ENCODE measurements around the gene DUSP22.

The DUSP22 gene

DNA sequence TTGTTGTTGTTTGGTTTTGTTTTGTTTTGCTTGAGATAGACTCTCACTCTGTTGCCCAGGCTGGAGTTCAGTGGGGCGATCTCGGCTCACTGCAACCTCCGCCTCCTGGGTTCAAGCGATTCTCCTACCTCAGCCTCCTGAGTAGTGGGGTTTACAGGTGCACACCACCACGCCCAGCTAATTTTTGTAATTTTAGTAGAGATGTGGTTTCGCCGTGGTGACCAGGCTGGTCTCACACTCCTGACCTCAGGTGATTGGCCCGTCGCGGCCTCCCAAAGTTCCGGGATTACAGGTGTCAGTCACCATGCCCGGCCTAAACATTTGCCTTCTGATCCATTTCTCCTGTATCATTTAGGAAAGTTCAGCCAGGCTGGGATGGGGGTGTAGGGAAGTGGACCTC lies 17.7 kb downstream of the DUSP22 start:
- no peak for DNase-seq (ENCODE audit: low read depth)

DNA sequence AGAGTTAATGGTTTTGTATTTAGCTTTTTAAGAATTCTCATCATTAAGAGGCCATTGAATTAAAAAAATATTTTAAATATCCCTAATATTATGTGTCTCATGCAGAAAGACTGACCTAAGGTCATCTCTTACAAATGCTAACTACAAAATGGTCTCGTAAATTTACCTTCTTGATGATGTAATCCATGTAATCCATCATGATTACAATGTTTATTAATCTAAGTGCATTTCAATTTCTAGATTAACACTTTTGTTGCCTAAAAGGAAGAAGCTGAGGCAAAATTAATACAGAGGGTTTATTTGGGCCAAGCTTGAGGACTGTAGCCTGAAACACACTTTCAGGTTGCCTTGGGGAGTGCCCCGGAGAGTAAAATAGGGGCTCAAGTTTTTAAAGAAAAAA lies 18.4 kb downstream of the DUSP22 start:
- DNase-seq (ENCODE audit: low read depth): no peak

DNA sequence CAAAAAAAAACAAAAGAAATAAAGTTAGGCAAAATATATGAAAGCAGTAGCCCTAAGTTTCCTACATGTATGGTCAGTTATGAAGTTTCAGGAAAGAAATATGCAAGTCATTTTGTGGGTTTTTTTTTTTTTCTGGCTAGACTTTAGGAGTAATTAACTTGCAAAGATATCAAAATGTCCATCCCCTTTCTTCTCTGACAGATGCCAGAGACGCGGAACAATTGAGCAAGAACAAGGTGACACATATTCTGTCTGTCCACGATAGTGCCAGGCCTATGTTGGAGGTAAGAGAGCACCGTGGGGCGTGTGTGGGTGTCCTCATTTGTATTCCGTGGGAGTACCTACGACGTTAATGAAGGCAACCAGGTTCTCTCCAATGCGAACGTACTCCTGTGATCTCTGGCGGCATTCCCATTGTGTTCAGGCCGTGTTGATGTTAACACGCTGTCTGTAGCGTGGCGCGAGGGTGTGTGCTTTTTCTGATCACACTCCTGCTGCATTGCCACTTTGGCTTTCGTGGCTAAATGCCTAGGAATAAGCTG lies 19.5 kb downstream of the DUSP22 start:
- DNase-seq (ENCODE audit: low read depth): no peak

DNA sequence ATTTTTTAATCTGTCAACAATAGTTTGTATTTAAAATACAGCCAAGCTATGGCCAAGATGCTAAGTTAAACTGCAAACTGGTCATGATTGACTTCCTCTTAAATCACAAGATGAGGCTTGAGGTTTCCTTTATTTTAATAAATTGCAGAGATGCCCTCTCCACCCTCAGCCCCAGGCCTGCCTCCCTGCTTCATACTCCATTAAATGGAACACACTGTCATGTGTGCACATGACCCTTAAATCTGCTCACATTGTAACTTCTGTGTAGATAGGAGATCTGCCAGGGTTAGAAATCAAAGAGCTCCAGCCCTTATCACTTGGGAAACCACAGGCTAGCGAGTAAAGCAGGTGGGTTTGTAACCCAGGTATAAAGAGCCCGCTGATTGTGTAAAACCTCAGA lies 20.8 kb downstream of the DUSP22 start:
- no peak for DNase-seq (ENCODE audit: low read depth)

DNA sequence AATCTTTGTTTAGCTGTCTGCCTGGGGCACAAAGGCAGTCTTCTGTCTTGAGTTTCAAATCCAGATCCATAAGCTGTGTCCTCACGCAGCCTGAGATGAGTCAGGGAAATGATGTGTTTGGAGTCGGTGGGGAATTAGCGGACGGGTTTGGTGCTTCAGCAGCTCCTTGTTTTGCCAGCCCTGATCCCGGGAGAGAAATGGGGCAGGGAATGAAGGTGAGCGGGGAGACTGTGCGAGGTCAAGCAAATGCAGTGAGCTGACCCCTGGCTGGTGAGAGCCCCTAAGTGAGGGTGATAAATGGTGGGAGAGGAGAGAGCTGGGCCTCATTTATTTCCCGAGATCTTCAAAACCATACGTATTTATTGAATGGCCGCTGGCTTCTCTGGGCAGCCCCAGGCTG lies 21.6 kb downstream of the DUSP22 start:
- DNase-seq (ENCODE audit: low read depth): no peak

DNA sequence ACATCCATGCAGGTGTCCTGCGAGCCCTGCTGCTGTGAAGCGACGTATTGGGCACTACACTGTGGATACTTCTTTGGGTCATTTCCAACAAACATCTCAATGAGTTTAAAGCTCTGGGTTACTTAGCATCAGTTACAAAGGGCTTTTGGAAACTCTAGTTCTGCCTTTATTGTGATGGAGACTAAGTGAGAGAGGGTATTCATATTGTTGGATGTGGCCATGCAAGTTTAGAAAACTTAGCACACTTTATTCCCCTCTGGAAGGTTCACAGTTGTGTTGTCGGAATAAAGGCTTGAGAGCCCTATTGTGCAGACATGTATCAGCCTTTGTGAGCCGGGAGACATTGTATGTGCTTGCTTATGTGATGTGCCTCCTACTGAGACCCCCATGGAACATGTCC lies 22.1 kb downstream of the DUSP22 start:
- no peak for DNase-seq (ENCODE audit: low read depth)

DNA sequence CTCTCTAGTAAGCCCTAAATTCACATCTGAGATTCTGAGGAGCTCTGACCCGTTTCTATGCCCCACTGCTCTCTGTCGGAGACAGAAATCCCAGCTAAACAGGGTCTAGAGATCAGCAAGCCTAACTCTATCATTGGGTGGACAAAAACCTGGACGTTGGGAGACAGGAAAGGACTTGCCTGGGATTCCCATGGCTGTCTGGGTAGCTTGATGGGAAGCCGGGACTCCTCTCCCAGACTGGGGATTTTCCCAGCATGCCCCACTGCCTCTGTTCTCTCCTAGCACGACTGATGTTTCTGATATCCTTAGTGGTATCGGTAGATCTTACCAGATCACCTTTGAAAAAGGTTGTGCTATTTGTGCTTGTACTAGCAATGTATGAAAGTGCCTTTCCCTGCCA lies 22.9 kb downstream of the DUSP22 start:
- no peak for DNase-seq (ENCODE audit: low read depth)

DNA sequence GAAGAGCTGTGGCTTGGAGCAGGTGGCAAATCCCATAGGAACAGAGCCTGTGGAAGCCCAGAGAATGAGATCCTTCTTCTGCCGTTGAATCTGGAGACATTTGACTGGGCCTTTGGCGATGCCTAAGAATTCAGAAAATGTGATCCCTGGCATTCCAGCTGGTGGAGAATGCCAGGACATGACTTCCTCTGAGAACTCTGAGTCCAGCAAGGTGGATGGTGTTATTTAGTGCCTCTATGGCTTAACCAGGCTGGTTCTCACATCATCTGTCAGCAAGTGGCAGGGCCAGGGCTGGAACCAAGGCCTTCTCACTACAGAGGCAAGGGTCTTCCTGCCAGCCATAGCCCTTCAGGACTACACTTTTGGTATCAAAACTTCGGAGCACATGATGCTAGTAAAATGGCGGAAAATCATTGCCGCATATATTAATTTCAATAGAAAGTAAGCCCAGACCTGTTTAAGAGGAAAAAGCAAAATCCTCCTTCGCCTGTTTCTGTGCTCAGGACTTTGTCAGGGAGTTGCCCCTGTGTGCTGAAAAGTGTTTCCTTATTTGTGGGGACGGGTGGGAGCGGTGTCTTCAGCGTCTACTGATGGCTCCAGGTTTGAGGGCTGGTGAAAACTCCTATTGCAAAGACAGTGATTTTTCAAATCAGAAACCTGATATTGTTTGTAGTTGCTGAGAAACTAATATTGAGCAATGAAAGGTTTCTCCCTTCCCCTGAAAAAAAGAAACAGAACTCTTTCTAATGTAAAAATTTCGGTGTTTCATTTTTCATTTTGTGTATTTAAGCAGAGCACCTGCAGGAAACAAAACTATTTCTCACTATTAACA lies 23.9 kb downstream of the DUSP22 start:
- no peak for DNase-seq (ENCODE audit: low read depth)

DNA sequence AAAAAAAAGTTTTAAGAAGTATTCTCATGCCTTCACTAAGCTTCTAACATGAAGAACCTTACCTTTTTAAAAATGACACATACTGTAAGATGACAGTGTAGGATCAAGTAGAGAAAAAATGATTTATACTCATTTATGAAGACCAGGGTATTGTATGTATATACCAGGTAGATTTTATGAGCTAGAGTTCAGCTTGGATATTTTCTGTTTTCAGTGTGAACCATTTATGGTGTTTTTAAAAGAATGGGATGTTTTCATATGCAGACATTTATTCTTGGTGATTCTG lies 24.4 kb downstream of the DUSP22 start:
- DNase-seq (ENCODE audit: low read depth): no peak

DNA sequence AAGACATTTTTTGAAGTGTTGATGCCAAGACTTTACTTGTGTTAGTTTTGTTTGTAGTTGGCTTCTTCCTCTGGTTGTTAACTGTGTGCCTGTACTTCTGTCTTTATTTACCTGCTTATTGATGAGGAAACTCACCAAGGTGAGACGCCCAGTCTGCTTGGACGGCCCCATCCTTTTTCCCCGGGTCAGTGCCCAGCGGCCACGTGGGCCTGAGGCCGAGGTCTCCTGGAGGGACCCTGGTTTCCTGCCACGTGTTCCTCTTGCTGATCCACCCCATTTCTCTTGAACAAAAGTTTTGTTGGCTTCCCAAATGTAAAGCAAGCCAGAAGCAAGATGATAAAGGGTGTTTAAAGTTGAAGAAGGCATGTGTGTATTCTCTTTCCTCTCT lies 24.8 kb downstream of the DUSP22 start:
- DNase-seq (ENCODE audit: low read depth): no peak

DNA sequence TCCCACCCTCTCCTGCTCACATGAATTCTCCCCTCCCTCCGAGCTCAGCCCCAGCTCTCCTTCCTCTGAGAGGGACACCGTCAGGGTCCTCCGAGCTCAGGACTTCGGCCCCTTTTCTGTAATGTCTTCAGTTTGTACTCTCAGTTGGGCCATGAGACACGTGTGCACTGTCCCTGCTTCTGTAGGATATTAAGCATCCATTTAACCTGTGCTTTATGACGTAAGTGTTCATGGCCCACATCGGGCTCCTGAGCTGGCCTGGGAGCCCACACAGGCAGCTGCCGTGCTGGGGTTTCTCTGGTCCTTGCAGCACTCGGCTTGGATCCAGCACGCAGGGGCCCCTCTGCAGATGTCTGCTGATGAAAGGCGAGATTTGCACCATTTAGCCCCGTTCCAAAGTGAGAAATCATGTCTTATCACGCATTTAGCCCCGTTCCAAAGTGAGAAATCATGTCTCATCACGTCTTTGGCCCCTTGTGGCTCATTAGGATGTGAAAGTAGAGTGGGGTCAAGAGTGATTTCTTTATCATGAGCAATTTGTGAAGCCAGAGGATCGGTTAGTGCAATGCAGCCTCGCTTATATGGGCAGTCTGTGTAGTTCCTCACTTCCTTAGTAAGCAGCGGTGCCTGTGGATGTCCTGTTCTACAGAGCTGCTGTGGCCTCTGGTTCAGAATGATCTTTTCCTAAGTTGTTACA lies 25.3 kb downstream of the DUSP22 start:
- no peak for DNase-seq (ENCODE audit: low read depth)

DNA sequence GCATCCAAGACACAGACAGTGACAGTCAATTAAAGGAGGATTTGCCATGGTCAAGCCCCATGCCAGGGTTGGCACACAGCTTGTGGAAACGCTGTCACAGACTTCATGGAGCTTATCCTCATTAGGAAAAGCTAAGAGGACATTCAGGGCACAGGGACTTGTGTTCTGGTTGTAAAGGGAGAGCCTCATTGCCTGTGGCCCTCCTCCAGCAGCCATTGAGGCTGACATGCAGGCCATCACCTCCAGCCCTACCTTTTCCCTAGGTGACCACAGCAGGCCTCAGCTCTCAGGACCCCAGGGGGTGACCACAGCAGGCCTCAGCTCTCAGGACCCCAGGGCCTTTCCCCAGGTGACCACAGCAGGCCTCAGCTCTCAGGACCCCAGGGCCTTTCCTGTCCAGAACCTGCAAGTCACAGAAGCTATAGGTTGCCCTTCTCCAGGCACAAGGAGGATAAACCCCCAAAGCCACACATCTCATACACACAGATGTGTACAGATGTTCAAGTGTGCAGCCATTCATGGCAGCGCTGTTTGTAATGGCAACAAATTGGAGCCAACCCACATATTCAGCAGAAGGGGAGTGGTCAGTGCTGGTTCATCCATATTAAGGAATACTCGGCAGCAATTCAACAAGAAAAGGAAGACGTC lies 26.1 kb downstream of the DUSP22 start:
- DNase-seq (ENCODE audit: low read depth): no peak

DNA sequence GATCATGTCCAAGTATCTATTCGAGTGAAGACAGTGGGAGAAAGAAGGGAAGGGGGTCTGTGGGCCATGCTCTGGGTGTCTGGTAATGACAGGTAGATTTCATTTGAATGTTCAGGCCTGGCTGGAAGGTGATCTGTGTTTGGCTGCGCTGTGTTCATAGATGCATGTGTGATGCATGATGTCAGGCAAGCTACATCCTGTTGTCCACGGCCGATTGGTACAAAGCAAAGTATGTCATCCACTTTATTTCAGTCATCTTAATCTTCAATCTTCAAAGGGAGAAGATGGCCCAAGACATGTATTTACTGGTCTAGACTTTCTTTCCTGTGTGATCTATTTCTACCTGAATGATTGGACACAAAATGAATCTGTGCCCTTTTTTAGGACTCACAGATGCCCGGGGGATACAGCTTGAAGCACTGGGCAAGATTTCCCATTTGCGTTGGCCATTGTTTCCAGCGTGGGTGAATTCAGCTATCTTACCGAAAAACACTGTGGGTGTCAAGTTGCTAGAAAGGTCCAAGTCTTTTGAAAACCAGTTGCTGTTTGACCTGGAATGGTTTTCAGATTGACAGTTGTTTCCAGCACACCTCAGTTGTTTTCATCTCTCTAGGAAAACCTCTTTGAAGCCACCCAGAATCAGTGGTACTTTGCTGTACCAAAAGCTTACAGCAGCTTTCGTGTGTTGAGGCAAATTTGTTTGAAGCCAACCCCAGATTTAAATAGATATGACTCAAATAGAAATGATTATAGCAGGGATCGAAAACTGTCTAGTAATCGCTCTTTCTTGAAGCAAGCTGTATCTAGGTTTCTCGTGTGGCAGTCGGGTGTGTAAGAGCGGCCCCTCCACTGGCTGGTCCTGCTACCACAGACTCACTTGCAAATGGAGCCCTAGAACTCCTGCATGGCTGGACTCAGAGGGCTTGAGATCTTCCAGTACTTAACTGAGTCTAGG lies 27.2 kb downstream of the DUSP22 start:
- no peak for DNase-seq (ENCODE audit: low read depth)

DNA sequence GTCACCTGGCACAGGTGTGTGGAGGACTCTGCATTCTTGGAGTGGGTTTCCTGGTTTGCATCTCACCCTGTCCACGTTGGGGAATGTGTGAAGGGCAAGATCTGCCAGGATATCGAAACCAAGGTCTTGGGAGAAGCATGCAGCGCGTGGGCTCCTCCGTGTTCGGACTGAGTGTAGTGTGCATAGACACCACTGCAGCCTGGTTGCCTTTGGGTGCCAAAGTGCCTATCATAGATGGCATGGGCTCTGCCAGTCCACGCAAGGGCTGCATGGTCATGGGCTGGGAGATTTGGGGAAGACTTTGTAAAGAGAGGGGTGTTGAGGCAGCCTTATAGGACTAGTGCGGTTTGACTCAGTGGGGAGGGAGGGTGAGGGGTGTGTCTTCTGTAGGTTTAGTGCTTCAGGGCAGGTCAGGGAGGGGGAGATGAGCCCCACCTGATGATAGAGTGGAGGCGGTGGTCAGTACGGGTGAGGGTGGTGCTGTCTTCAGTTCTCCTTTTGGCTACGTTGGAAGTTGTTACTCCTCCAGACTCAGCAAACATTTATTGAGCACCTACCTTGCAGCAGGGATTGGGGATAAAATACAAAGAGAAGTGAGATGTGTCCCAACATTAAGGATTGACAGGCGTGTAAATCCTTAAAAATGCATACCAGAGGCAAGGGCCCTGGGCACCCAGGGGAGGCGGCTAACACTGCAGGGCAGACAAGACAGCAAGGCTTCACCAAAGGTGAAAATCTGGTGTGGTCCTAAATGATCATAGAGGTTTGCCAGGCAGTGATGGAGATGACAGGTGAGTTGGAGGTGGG lies 28.3 kb downstream of the DUSP22 start:
- DNase-seq (ENCODE audit: low read depth): no peak

DNA sequence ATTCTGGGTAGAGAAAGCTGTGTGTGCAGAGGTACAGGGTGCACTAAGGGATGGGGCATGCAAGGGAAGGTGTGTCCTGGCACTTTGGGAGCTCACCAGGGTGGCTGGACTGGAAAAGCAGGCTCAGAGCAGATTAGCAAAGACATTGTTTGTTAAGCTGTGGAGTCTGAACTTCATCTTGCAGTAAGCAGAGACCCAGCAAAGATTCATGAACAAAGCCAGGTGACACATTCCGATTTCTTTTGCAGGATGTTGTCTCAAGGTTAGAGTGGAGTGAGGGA lies 28.8 kb downstream of the DUSP22 start:
- DNase-seq (ENCODE audit: low read depth): no peak

DNA sequence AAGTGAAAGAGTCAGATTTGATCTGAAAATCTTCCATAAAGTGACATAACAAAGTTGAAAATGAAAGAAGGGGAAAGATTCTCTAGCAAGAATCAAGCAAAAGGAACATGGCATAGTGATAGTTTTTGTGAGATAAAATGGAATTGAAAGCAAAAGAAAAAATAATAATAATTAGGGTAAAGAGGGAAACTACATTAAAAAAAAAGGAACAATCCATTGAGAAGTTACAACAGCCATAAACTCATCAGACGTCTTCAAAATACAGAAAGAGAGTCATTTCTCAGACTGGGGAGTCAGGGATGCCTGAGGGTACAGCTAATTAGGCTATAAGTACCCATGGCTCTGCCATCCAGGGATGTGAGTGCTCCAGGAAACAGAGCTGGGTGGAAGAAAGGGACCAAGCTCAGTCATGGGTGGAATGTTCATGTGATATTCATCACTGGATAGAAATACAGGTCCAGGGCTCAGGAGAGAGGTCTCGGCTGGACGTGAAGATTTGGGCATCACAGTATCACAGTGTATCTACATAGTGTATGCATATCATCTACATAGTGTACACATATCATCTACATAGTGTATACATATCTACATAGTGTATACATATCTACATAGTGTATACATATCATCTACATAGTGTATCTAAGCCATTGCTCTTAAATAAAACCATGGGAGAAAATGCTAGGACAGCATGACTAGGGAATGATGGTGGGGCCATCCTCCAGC lies 29.4 kb downstream of the DUSP22 start:
- no peak for DNase-seq (ENCODE audit: low read depth)

DNA sequence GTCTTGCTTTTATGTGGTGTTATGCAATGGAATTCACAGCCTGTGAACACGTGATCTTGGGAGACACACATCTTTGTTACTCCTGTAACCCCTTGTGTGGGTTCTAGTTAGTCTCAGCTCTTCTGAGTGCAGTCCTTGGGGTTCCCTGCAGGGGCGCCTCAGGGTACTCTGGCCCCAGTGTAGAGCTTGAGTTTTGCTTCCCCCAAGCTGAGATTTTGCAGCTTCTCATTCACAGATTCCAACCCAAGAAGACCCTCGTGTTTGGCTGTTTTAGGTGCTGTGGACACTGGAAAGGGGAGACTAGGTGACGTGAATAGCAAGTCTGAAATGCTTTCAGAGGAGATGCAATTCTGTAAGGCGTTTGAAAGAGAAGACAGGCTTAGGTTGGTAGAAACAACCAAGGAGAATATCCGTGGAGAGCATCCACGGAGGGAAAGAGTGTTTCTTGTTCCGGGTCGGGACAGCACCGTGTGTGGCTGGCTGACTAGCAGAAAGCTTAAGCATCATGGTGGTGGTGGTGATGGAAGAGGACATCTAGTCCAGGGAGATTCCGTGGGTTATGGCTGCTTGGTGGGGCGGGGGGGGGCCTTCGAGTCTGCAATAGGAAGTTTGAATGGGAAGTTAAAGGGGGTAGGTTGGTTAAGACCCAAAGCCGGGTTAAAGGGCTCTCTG lies 30.1 kb downstream of the DUSP22 start:
- DNase-seq (ENCODE audit: low read depth): no peak

DNA sequence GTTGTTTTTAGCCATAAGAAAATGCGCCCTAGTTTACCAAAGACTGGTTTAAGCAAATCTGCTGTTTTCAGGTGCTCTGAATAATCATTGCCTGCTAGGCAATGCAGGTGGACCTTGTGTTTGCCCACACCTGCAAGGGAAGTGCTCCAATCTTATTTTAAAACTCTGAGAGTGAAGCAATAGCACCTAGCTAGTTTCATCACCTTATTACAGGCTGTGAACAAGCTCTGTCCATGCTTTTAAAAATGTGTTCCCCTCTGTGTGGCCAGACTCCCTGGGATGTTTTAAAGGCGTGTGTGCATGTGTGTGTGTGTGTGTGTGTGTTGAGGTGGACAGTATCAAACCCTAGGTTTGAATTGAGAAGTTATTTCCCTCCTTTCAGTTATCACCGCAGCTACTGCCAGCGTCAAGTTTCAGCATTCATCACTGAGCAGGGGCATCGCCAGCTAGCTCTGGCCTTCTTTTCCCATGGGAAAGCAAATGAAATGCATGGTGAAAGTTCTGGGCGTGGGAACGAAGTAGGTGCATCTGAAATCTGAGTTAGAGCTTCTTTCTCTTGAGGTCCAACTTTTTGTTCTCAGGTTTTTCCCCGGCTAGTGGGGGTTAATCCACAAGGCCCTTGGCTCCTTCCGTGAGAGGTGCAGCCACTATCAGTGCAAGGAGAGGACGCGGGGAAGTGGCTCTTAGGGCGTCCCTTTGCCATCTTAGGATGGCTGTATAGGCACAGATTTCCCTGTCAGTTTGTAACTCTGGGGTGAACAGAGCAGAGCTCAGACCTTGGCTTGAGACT lies 30.8 kb downstream of the DUSP22 start:
- DNase-seq (ENCODE audit: low read depth): no peak

DNA sequence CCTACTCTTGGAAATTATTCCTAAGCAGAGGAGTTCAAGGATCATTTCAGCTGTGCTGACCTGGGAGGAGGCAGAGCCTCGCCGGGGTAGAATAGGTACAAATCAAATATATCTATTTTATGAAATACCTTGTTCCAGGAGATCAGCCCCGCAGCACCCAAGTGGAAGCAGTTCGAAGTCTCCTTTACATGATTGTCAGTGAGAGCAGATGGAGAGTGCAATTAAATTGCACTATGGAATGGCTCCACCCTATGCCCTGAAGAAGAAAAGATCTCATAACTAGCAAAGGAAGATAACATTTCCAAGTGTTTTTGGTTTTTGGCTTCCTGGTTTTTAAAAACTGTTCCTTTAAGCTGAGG lies 31.4 kb downstream of the DUSP22 start:
- DNase-seq (ENCODE audit: low read depth): no peak

All from stimulated activated CD8-positive, alpha-beta memory T cell treated with anti-CD3 and anti-CD28 coated beads, Interleukin-7, amount 100 ng/mL, for 24 hours (primary cell).